Endothelial cell of umbilical vein (primary cell): ENCODE data around the gene VRTN. TPM values are rescaled to one million over a fixed set of nuclear protein-coding genes. Genes with fewer than 3 reads are reported as not detected.

Source experiments
- BruUV-seq: library from RNA; stranded (reverse); fragments of 400-500 nt; replicated peaks from 2 replicates; lab custom pipeline; 2021; lab: Mats Ljungman, UMichigan
- CTCF ChIA-PET: fragments of 300-600, 350-600 bp; sonication (Branson Sonifier 250); formaldehyde crosslinking; loops from one replicate; lab custom pipeline; 2021; ENCODE audit warnings: antibody characterized with exemption, inconsistent platforms; lab: Charles Lee
- POLR2A ChIA-PET: fragments of 300-600, 350-600 bp; sonication (Branson Sonifier 250); formaldehyde crosslinking; loops from one replicate; lab custom pipeline; 2021; ENCODE audit warnings: antibody characterized with exemption, inconsistent platforms; lab: Charles Lee
- DNase-seq: peaks from one replicate; pipeline ENCODE4 v3.0.0-alpha.2; 2011; ENCODE audit warnings: low read depth, low spot score
- FAIRE-seq: peaks from 2 replicates; lab custom pipeline; 2011; peaks lifted over from hg19 to GRCh38; lab: Jason Lieb, UNC
- H2AFZ ChIP-seq: 2 replicates; pipeline ENCODE4 v1.6.0; 2012; ENCODE audit warnings: low read depth, low read length, control low read depth, inconsistent platforms
- H3K27ac ChIP-seq: 2 replicates; pipeline ENCODE4 v1.5.1; 2011; ENCODE audit warnings: low read depth, mild to moderate bottlenecking, control low read depth, low read length, moderate library complexity; ENCODE audit not compliant: insufficient read depth
- H3K27me3 ChIP-seq, 2 experiments: 2 replicates each; pipeline versions ENCODE4 v1.6.0 to v1.6.1; 2011; ENCODE audit warnings: low read length in 2 of 2, mixed read lengths in 1 of 2; ENCODE audit not compliant: control insufficient read depth in 2 of 2, insufficient read depth in 2 of 2
- H3K36me3 ChIP-seq, 2 experiments: 2 replicates in 1 of 2; 3 replicates in 1 of 2; pipeline ENCODE4 v1.5.1; 2011; ENCODE audit warnings: low read length in 2 of 2, mild to moderate bottlenecking in 1 of 2, moderate library complexity in 1 of 2; ENCODE audit not compliant: control insufficient read depth in 2 of 2, insufficient read depth in 2 of 2; ENCODE audit errors: extremely low read depth in 1 of 2
- H3K4me1 ChIP-seq: 3 replicates; pipeline ENCODE4 v1.5.1; 2011; ENCODE audit warnings: mild to moderate bottlenecking, low read length; ENCODE audit not compliant: control insufficient read depth, insufficient read depth; ENCODE audit errors: extremely low read depth
- H3K4me2 ChIP-seq: 2 replicates; pipeline ENCODE4 v1.6.1; 2011; ENCODE audit warnings: low read length, control low read depth, mixed read lengths; ENCODE audit not compliant: insufficient read depth
- H3K4me3 ChIP-seq, 3 experiments: fragments of 200-600 bp in 1 of 3; sonication (generic), shearing (Covaris generic) in 1 of 3; replicated peaks in 1 of 3; 2 replicates each; pipeline ENCODE4 v1.5.1; 2011 to 2016; ENCODE audit warnings: control low read depth in 3 of 3, low read length in 3 of 3, mild to moderate bottlenecking in 2 of 3, inconsistent platforms in 1 of 3, low read depth in 1 of 3, moderate library complexity in 1 of 3; ENCODE audit not compliant: insufficient read depth in 1 of 3
- H3K79me2 ChIP-seq: 2 replicates; pipeline ENCODE4 v1.6.0; 2012; ENCODE audit warnings: low read length, inconsistent platforms; ENCODE audit not compliant: control insufficient read depth, insufficient read depth
- H3K9ac ChIP-seq: replicated peaks from 2 replicates; pipeline ENCODE3; 2011; ENCODE audit warnings: low read length, control low read depth; ENCODE audit not compliant: insufficient read depth; ENCODE audit errors: extremely low read depth
- H3K9me1 ChIP-seq: replicated peaks from 3 replicates; pipeline ENCODE4 v1.6.0; 2011; ENCODE audit warnings: mild to moderate bottlenecking, low read length; ENCODE audit not compliant: control insufficient read depth, insufficient read depth; ENCODE audit errors: extremely low read depth
- H3K9me3 ChIP-seq: replicated peaks from 2 replicates; pipeline ENCODE4 v1.5.1; 2012; ENCODE audit warnings: low read length, inconsistent platforms; ENCODE audit not compliant: control insufficient read depth, insufficient read depth
- H4K20me1 ChIP-seq: replicated peaks from 2 replicates; pipeline ENCODE3; 2011; ENCODE audit warnings: mild to moderate bottlenecking, low read length; ENCODE audit not compliant: control insufficient read depth, insufficient read depth; ENCODE audit errors: extremely low read depth
- CTCF ChIP-seq, 2 donors: IDR thresholded peaks; 1 replicate in 1 of 2; 2 replicates in 1 of 2; pipeline ENCODE4 v1.5.1; 2011; ENCODE audit warnings: low read length in 2 of 2, mild to moderate bottlenecking in 2 of 2, moderate library complexity in 2 of 2, control low read depth in 1 of 2, inconsistent platforms in 1 of 2, low read depth in 1 of 2; ENCODE audit not compliant: insufficient read depth in 1 of 2; ENCODE audit errors: extremely low read depth in 1 of 2
- EZH2 ChIP-seq: IDR thresholded peaks from 2 replicates; pipeline ENCODE4 v1.6.1; 2012; ENCODE audit warnings: borderline replicate concordance, low read depth, mild to moderate bottlenecking, moderate library complexity, low read length, inconsistent platforms; ENCODE audit not compliant: severe bottlenecking
- FOS ChIP-seq: IDR thresholded peaks from 2 replicates; pipeline ENCODE4 v1.6.1; 2011; ENCODE audit warnings: mild to moderate bottlenecking, low read length, moderate library complexity, borderline replicate concordance; ENCODE audit not compliant: insufficient read depth
- GATA2 ChIP-seq: IDR thresholded peaks from 2 replicates; pipeline ENCODE4 v1.7.0; 2011; ENCODE audit warnings: low read depth, mild to moderate bottlenecking, moderate library complexity, mixed read lengths, low read length; ENCODE audit not compliant: insufficient read length, insufficient read depth
- JUN ChIP-seq: IDR thresholded peaks from 2 replicates; pipeline ENCODE4 v1.6.1; 2011; ENCODE audit warnings: borderline replicate concordance, low read depth; ENCODE audit not compliant: insufficient read length, insufficient read depth
- MAX ChIP-seq: IDR thresholded peaks from 2 replicates; pipeline ENCODE4 v1.6.1; 2011; ENCODE audit not compliant: insufficient read depth, insufficient read length
- MYC ChIP-seq: IDR thresholded peaks from one replicate; pipeline ENCODE4 v1.6.1; 2011; ENCODE audit warnings: mild to moderate bottlenecking, low read depth, low read length
- POLR2A ChIP-seq: IDR thresholded peaks from 2 replicates; pipeline ENCODE4 v1.6.1; 2012; ENCODE audit warnings: low read depth, mild to moderate bottlenecking, control low read depth, low read length
- POLR2AphosphoS5 ChIP-seq: IDR thresholded peaks from 2 replicates; pipeline ENCODE4 v1.6.1; 2012; ENCODE audit warnings: low read depth, mild to moderate bottlenecking, control low read depth, low read length, moderate library complexity; ENCODE audit not compliant: insufficient read depth
- dilution Hi-C: fragments of 300-500 bp; cut with MboI; formaldehyde crosslinking; loops from one replicate; pipeline ENCODE4 v1.15.0; 2019; ENCODE audit warnings: low sequenced_read_pairs; ENCODE audit not compliant: extremely low pct_ligation_motif_present
- intact Hi-C: fragments of 100-400 bp; cut with micrococcal nuclease; formaldehyde crosslinking; loops from one replicate; pipeline ENCODE4 v1.10.0; 2022
- polyA plus RNA-seq, 4 experiments: library from polyadenylated mRNA; depleted of rRNA in 3 of 4; stranded (reverse) in 3 of 4; unstranded in 1 of 4; fragments of >200 nt; gene quantifications; 2 replicates each; pipeline versions ENCODE4 v1.2.1 to v1.2.3, GENCODE V29; 2011 to 2012; ENCODE audit warnings: missing spikeins in 1 of 4
- total RNA-seq: library from RNA; stranded (reverse); gene quantifications from 2 replicates; pipeline ENCODE4 v1.2.3, GENCODE V29; 2021

VRTN gene
- total and polyA plus RNA-seq, 2 donors (not counting 3 experiments of a cell fraction or from before 2014, with no cell fraction given) = 0.03 TPM; not detected in 1

GRCh38 chr14:74395094-74395493, 46.8 kb downstream of the VRTN start:
- TF ChIP-seq MYC = no peak
- no peak for TF ChIP-seq POLR2A
- TF ChIP-seq MAX = no peak
- no peak for TF ChIP-seq CTCF (IDR thresholded peaks at IDR 0.05; ENCODE audit: extremely low read depth in 1 of 2, insufficient read depth in 1 of 2, low read depth in 1 of 2, low read length in 2 of 2)
- no peak for TF ChIP-seq EZH2
- no peak for TF ChIP-seq FOS
- TF ChIP-seq GATA2 = no peak
- TF ChIP-seq POLR2AphosphoS5 = no peak
- TF ChIP-seq JUN = no peak
- Histone ChIP-seq H4K20me1 (no peaks in the 10 kb centered on the region), H3K9me3 (no peaks in the 10 kb centered on the region), H3K9me1 (no peaks in the 10 kb centered on the region), H3K27me3 (peaks cover 3 to 5% of the 10 kb centered on the region in 2 experiments), H2AFZ (no peak overlapping the region), H3K79me2 (no peaks in the 10 kb centered on the region), H3K27ac (no peak overlapping the region), H3K4me2 (no peak overlapping the region), H3K4me3 (no peak overlapping the region), H3K36me3 (no peaks in the 10 kb centered on the region), H3K9ac (no peak overlapping the region), H3K4me1 (no peaks in the 10 kb centered on the region)
- intact Hi-C loops (no loop called here), dilution Hi-C loops (no loop called here)
- CTCF ChIA-PET = no interaction called here
- BruUV-seq = no TSS peak
- no peak for DNase-seq
- no peak for FAIRE-seq
- POLR2A ChIA-PET = no interaction called here
